K562 (cell line): ENCODE data around the gene COQ4. TPM values are rescaled to one million over a fixed set of nuclear protein-coding genes. Genes with fewer than 3 reads are reported as not detected.

ENCODE experiments used
- ATAC-seq: fragments of 200-7000 bp; cut with Tn5 transposase; 3 replicates; pipeline ENCODE4 v1.9.1; 2020; ENCODE audit warnings: moderate library complexity
- BruUV-seq: library from RNA; stranded (reverse); fragments of 400-500 nt; replicated peaks from 2 replicates; lab custom pipeline; 2021; lab: Mats Ljungman, UMichigan
- CTCF ChIA-PET: fragments of 300-600 bp; formaldehyde crosslinking; extraction: SDS; loops from one replicate; lab custom pipeline; 2021; ENCODE audit warnings: low intra/inter-chr PET ratio; lab: Yijun Ruan, JAX
- POLR2A ChIA-PET: fragments of 300-600, 350-650 bp; sonication (Branson Sonifier 250); formaldehyde crosslinking; extraction: SDS; loops from one replicate; lab custom pipeline; 2021; ENCODE audit warnings: antibody characterized with exemption, inconsistent platforms; lab: Yijun Ruan, JAX
- DNase-seq, 4 experiments: peaks; one replicate each; pipeline versions ENCODE4 v3.0.0 to v3.0.0-alpha.2; 2011 to 2018; ENCODE audit warnings: low spot score in 3 of 4, mixed read lengths in 3 of 4; ENCODE audit errors: extremely low read depth in 1 of 4
- FAIRE-seq: peaks from 2 replicates; lab custom pipeline; 2011; peaks lifted over from hg19 to GRCh38; lab: Jason Lieb, UNC
- H2AFZ ChIP-seq: 2 replicates; pipeline ENCODE4 v1.6.0; 2011; ENCODE audit warnings: low read depth, low read length, control low read depth, inconsistent platforms
- H3K27ac ChIP-seq: fragments of 200-600 bp; 3 replicates; pipeline ENCODE4 v1.8.0; 2011; ENCODE audit warnings: low read depth, mild to moderate bottlenecking, control low read depth, inconsistent platforms, low read length, moderate library complexity, mixed read lengths; ENCODE audit errors: extremely low read depth
- H3K27me3 ChIP-seq, 2 experiments: fragments of 300-600 bp in 1 of 2; 2 replicates in 1 of 2; 3 replicates in 1 of 2; pipeline versions ENCODE4 v1.6.0 to v1.8.0; 2011; ENCODE audit warnings: inconsistent platforms in 2 of 2, low read length in 2 of 2, mild to moderate bottlenecking in 1 of 2, mixed read lengths in 1 of 2, moderate library complexity in 1 of 2; ENCODE audit not compliant: control insufficient read depth in 2 of 2, insufficient read depth in 2 of 2
- H3K36me3 ChIP-seq: fragments of 300-600 bp; 3 replicates; pipeline ENCODE4 v1.8.0; 2011; ENCODE audit warnings: mild to moderate bottlenecking, low read length, inconsistent platforms; ENCODE audit not compliant: control insufficient read depth, insufficient read depth
- H3K4me1 ChIP-seq, 2 experiments: fragments of 200-600 bp in 1 of 2; replicated peaks in 1 of 2; 2 replicates in 1 of 2; 3 replicates in 1 of 2; pipeline versions ENCODE4 v1.5.1 to v1.8.0; 2011; ENCODE audit warnings: inconsistent platforms in 2 of 2, low read length in 2 of 2, mild to moderate bottlenecking in 1 of 2, mixed read lengths in 1 of 2, moderate library complexity in 1 of 2; ENCODE audit not compliant: control insufficient read depth in 2 of 2, insufficient read depth in 2 of 2
- H3K4me2 ChIP-seq: 2 replicates; pipeline ENCODE4 v1.6.1; 2011; ENCODE audit warnings: low read length, control low read depth, inconsistent platforms, mixed read lengths; ENCODE audit not compliant: insufficient read depth
- H3K4me3 ChIP-seq: fragments of 200-600 bp; sonication (generic), shearing (Covaris generic); 2 replicates; pipeline ENCODE4 v1.5.1; 2016; ENCODE audit warnings: control low read depth, inconsistent platforms
- H3K79me2 ChIP-seq: fragments of 200-600 bp; 3 replicates; pipeline ENCODE4 v1.8.0; 2011; ENCODE audit warnings: low read length, inconsistent platforms; ENCODE audit not compliant: control insufficient read depth, insufficient read depth
- H3K9ac ChIP-seq, 2 experiments: 2 replicates each; pipeline versions ENCODE4 v1.6.0 to v1.6.1; 2011; ENCODE audit warnings: low read depth in 2 of 2, low read length in 2 of 2, control low read depth in 1 of 2, inconsistent platforms in 1 of 2, mild to moderate bottlenecking in 1 of 2, mixed read lengths in 1 of 2; ENCODE audit not compliant: insufficient read depth in 1 of 2
- H3K9me1 ChIP-seq: one replicate; pipeline ENCODE4 v1.6.0; 2011; ENCODE audit warnings: inconsistent platforms, mild to moderate bottlenecking, low read length, moderate library complexity; ENCODE audit not compliant: control insufficient read depth, insufficient read depth
- H3K9me3 ChIP-seq: replicated peaks from 2 replicates; pipeline ENCODE4 v1.5.1; 2011; ENCODE audit warnings: low read depth, low read length, inconsistent platforms; ENCODE audit not compliant: control insufficient read depth, insufficient read depth
- H4K20me1 ChIP-seq: replicated peaks from 2 replicates; pipeline ENCODE4 v1.6.1; 2011; ENCODE audit warnings: low read length, inconsistent platforms, mixed read lengths; ENCODE audit not compliant: control insufficient read depth, insufficient read depth
- CLOCK ChIP-seq: fragments of 250-450 bp; sonication (Bioruptor Pico); IDR thresholded peaks from 2 replicates; pipeline ENCODE4 v1.4.0; 2020; ENCODE audit warnings: mild to moderate bottlenecking, moderate library complexity, borderline replicate concordance
- DACH1 ChIP-seq: fragments of 450-650 bp; IDR thresholded peaks from 2 replicates; pipeline ENCODE4 v1.6.1; 2018; ENCODE audit not compliant: partially characterized antibody
- FOXA3 ChIP-seq, 2 experiments: fragments of 450-650 bp in 1 of 2; sonication (generic) in 1 of 2; formaldehyde crosslinking; IDR thresholded peaks in 1 of 2; conservative IDR thresholded peaks in 1 of 2; 2 replicates each; pipeline versions ENCODE4 v1.4.0 to v1.8.0; 2020 to 2022; ENCODE audit warnings: mild to moderate bottlenecking in 2 of 2, missing genetic modification reagents in 1 of 2
- HNRNPK ChIP-seq: fragments of 200-400 bp; formaldehyde crosslinking; IDR thresholded peaks from one replicate; pipeline ENCODE4 v1.6.1; 2018; ENCODE audit warnings: mild to moderate bottlenecking, low read depth, low read length; ENCODE audit not compliant: poor library complexity, severe bottlenecking
- SIRT6 ChIP-seq: IDR thresholded peaks from one replicate; pipeline ENCODE4 v1.6.1; 2012; ENCODE audit warnings: low read depth, mild to moderate bottlenecking, control low read depth, inconsistent platforms, low read length, moderate library complexity
- SNRNP70 ChIP-seq: fragments of 200-400 bp; formaldehyde crosslinking; optimal IDR thresholded peaks from 2 replicates; pipeline ENCODE3; 2017; ENCODE audit warnings: low read depth, low read length
- ZNF384 ChIP-seq: IDR thresholded peaks from 2 replicates; pipeline ENCODE4 v1.6.1; 2012; ENCODE audit warnings: low read depth, low read length, improper control_type of control experiment
- ZNF740 ChIP-seq, 3 experiments: fragments of 200-800 bp in 1 of 3; sonication (Bioruptor generic) in 1 of 3; sonication (generic) in 1 of 3; formaldehyde crosslinking in 1 of 3; IDR thresholded peaks; 2 replicates each; pipeline versions ENCODE4 v1.6.1 to v1.8.0; 2016 to 2022; ENCODE audit warnings: mild to moderate bottlenecking in 2 of 3, missing compliant biosample characterization in 2 of 3, missing genetic modification characterization in 2 of 3, missing genetic modification reagents in 1 of 3
- WGBS: fragments of 100-300 bp; shearing (Covaris generic); methylation state at CpG from one replicate; pipeline ENCODE4 v1.1.6; 2016; ENCODE audit warnings: low coverage, mixed read lengths; ENCODE audit not compliant: insufficient coverage; ENCODE audit errors: missing lambda C conversion rate; 5-methylcytosine and 5-hydroxymethylcytosine counted together
- in situ Hi-C: fragments of 300-500 bp; cut with MboI; formaldehyde crosslinking; loops from 4 replicates; pipeline ENCODE4 v1.15.0; 2018; ENCODE audit warnings: inconsistent platforms, mixed read lengths
- intact Hi-C: fragments of 100-400 bp; cut with micrococcal nuclease; formaldehyde crosslinking; loops from 2 replicates; pipeline ENCODE4 v1.14.2; 2022
- polyA plus RNA-seq, 8 experiments: library from polyadenylated mRNA; depleted of rRNA in 4 of 8; stranded (reverse) in 5 of 8; unstranded in 3 of 8; fragments of >200 nt; fragmentation: Nextera tagmentation in 2 of 8; fragmentation: Illumina TruSeq in 1 of 8; extraction: Ambion mirVana in 2 of 8; extraction: Trizol in 1 of 8; gene quantifications; 2 replicates each; pipeline versions ENCODE4 v1.2.1 to v1.2.3, GENCODE V29; 2011 to 2014; ENCODE audit warnings: inconsistent platforms in 1 of 8, missing spikeins in 1 of 8
- total RNA-seq, 7 experiments: library from RNA; depleted of rRNA in 6 of 7; stranded (reverse); fragments of >200 nt in 6 of 7; fragmentation: Illumina TruSeq in 2 of 7; extraction: Trizol in 2 of 7; gene quantifications; 2 replicates each; pipeline versions ENCODE4 v1.2.1 to v1.2.3, GENCODE V29; 2011 to 2021; ENCODE audit warnings: low replicate concordance in 1 of 7
- TF ChIP-seq, protein P1 (sequence below): IDR thresholded peaks from 2 replicates; pipeline ENCODE4 v1.6.1; 2011; ENCODE audit not compliant: insufficient read length; ENCODE audit errors: extremely low read depth

Gene COQ4
- total and polyA plus RNA-seq, 9 of the 15 experiments (the other 6 are each of a cell fraction or from before 2014, with no cell fraction given), result 9.1 to 135 (median 67.2) TPM

GRCh38 chr9:128349125-128349524 lies 26.5 kb downstream of the COQ4 start:
- no peak for FAIRE-seq
- Histone ChIP-seq H3K4me2 (no peak overlapping the region), H3K36me3 (peaks cover 66% of the 10 kb centered on the region; the same call in 2 of the 3 replicates), H2AFZ (no peak overlapping the region), H3K4me1 (peaks cover 0 to 2% of the 10 kb centered on the region in 2 experiments; a peak in 1 of 5 replicates), H3K79me2 (no peaks in the 10 kb centered on the region), H3K9me1 (peaks cover 3% of the 10 kb centered on the region), H4K20me1 (no peaks in the 10 kb centered on the region), H3K27ac (no peak overlapping the region), H3K9me3 (no peaks in the 10 kb centered on the region), H3K27me3 (no peaks in the 10 kb centered on the region), H3K9ac (no peak overlapping the region), H3K4me3 (no peak overlapping the region)
- ATAC-seq, result no peak
- DNase-seq, result no peak
- in situ Hi-C loops (no loop called here), intact Hi-C loops (loop anchor here (10.0 kb wide), 1 partner anchor 134 kb away; no protein-coding TSS in a partner anchor)
- ChIA-PET CTCF (no interaction called here), POLR2A (interaction anchor here (0.9 kb wide), 1 partner anchor 25 kb away, joined by 3 read pairs; no protein-coding TSS in a partner anchor)
- 72% methylated on average over 2 of the region's 2 CpGs for WGBS
- TF ChIP-seq SIRT6, result no peak
- BruUV-seq, result no TSS peak

GRCh38 chr9:128349772-128350171 lies 27.1 kb downstream of the COQ4 start:
- Histone ChIP-seq H3K9me3 (no peaks in the 10 kb centered on the region), H3K4me2 (no peak overlapping the region), H3K27ac (no peak overlapping the region), H3K4me3 (no peak overlapping the region), H3K79me2 (no peaks in the 10 kb centered on the region), H3K9me1 (peaks cover 3% of the 10 kb centered on the region), H3K36me3 (peaks cover 60% of the 10 kb centered on the region; the same call in 2 of the 3 replicates), H3K9ac (no peak overlapping the region), H3K4me1 (peaks cover 0 to 2% of the 10 kb centered on the region in 2 experiments; a peak in 1 of 5 replicates), H2AFZ (no peak overlapping the region), H3K27me3 (no peaks in the 10 kb centered on the region), H4K20me1 (no peaks in the 10 kb centered on the region)
- ChIA-PET POLR2A (interaction anchor here (0.7 to 0.9 kb wide), 2 partner anchors 8 to 26 kb away, joined by 3 to 4 read pairs; no protein-coding TSS in a partner anchor), CTCF (no interaction called here)
- 93% methylated on average over 6 of the region's 6 CpGs for WGBS
- ATAC-seq (no peak), DNase-seq (no peak), FAIRE-seq (no peak)
- in situ Hi-C loops, result loop anchor here (25.0 kb wide), 1 partner anchor 587 kb away; no protein-coding TSS in a partner anchor
- intact Hi-C loops, result loop anchor here (10.0 kb wide), 1 partner anchor 135 kb away; no protein-coding TSS in a partner anchor
- no TSS peak for BruUV-seq
- TF ChIP-seq ZNF384 (no peak), HNRNPK (no peak), DACH1 (no peak), SNRNP70 (no peak), ZNF740 (CRISPR knock-in tag; IDR thresholded peaks at IDR 0.05) (no peak), ZNF740 (tag; IDR thresholded peaks at IDR 0.05) (no peak), FOXA3 (CRISPR knock-in tag; conservative IDR thresholded peaks at IDR 0.05 in 1 of 2, IDR thresholded peaks at IDR 0.05 in 1 of 2) (no peak), CLOCK (no peak)
- TF ChIP-seq, protein P1, sequence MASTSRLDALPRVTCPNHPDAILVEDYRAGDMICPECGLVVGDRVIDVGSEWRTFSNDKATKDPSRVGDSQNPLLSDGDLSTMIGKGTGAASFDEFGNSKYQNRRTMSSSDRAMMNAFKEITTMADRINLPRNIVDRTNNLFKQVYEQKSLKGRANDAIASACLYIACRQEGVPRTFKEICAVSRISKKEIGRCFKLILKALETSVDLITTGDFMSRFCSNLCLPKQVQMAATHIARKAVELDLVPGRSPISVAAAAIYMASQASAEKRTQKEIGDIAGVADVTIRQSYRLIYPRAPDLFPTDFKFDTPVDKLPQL, result no peak
